Omental fat pad (tissue), 4 donors: ENCODE data around the gene NUDT4. TPM values are rescaled to one million over a fixed set of nuclear protein-coding genes. Genes with fewer than 3 reads are reported as not detected.
"Not testable (repeated sequence)": the region's sequence is repeated elsewhere in the genome, so short reads cannot be mapped to it uniquely, and the experiment has no call there.

Experiments used
- ATAC-seq: fragments of 150-250 bp; one replicate; pipeline ENCODE4 v1.9.1; 2016; ENCODE audit warnings: mild to moderate bottlenecking, moderate library complexity; ENCODE audit not compliant: low FRiP score
- DNase-seq: peaks from one replicate; pipeline ENCODE4 v3.0.0-alpha.2; 2019; ENCODE audit warnings: low spot score
- CTCF ChIP-seq, 3 donors: fragments of 450-650 bp; IDR thresholded peaks; one replicate each; pipeline ENCODE4 v1.5.1; 2016 to 2017; ENCODE audit warnings: antibody characterized with exemption in 3 of 3, mild to moderate bottlenecking in 3 of 3, moderate library complexity in 2 of 3
- total RNA-seq, 4 donors: library from RNA; depleted of rRNA; stranded (reverse); fragments of >200 nt; gene quantifications; one replicate each; pipeline ENCODE4 v1.1.0, GENCODE V29; 2016

The NUDT4 gene
- total RNA-seq, 4 donors from 2014 or later = 43.1 to 81.3 (median 55.6) TPM

- DNase-seq (no peak), ATAC-seq (no peak)
- no peak for TF ChIP-seq CTCF (IDR thresholded peaks at IDR 0.05)
Measured at GRCh38 chr12:93376436-93377251, 1.1 kb upstream of the NUDT4 start.

- DNase-seq = not testable (repeated sequence)
- peak; percentile 17 for ATAC-seq
Measured at GRCh38 chr12:93378196-93378997, 672 bp downstream of the NUDT4 start.

GRCh38 chr12:93378998-93379325, 1.2 kb downstream of the NUDT4 start:
- ATAC-seq (no peak), DNase-seq (no peak)
- no peak for TF ChIP-seq CTCF (IDR thresholded peaks at IDR 0.05)

DNA sequence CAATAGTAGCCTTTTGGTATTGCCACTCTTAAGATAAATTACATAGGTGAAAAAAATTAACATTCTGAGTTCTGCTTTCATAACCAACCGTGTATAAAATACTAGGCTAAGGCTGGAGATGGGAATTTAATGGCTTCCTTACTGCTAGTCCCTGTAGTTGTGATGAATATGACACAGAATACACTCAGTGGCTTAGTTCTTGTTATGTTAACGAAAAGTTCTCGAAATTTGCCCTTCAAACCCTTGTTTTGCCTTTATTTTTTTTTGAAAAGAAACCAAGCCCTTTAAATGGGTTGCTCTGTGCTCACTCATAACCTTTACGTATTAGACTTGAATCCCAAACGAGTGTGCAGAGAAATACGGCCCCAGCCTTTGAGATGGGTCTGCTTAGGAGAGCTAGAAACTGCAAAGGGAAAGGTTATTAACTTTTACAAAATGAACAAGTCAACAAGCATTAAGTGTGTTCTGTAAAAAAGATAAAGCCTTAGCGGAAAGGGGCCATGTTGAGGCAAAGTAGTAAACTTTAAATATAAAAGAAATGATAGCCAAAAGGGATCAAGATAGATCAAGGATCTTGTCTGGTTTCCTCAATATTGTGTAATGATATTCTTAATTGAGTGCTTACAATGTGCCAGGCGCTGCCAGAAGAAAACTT, 1.7 kb downstream of the NUDT4 start:
- no peak for TF ChIP-seq CTCF (IDR thresholded peaks at IDR 0.05)
- DNase-seq = no peak
- no peak for ATAC-seq

GRCh38 chr12:93379981-93380361, 2.2 kb downstream of the NUDT4 start:
- TF ChIP-seq CTCF (IDR thresholded peaks at IDR 0.05) = no peak
- ATAC-seq (no peak), DNase-seq (no peak)

GRCh38 chr12:93380480-93381121, 2.9 kb downstream of the NUDT4 start:
- DNase-seq (no peak), ATAC-seq (no peak)
- TF ChIP-seq CTCF (IDR thresholded peaks at IDR 0.05) = no peak
